Measurements from ENCODE around the gene RHEB. TPM values are rescaled to one million over a fixed set of nuclear protein-coding genes. Genes with fewer than 3 reads are reported as not detected.

Gene RHEB
- total and polyA plus RNA-seq, 2 of the 13 experiments (the other 11 are each of a cell fraction or from before 2014, with no cell fraction given), result 55.0 to 77.6 TPM

- TF ChIP-seq RNF219 (CRISPR knock-in tag; IDR thresholded peaks at IDR 0.05), result no peak
These were observed 99.6 kb downstream of the RHEB start (continued) for GRCh38 chr7:151420144-151420543.

- no peak overlapping the region; the same call in 1 of the 2 replicates for H3K4me2 ChIP-seq (ENCODE audit: low read depth, low read length)
- WGBS (ENCODE audit: low lambda C conversion rate), result 36% methylated on average over 11 of the region's 11 CpGs
- H3K9ac ChIP-seq (ENCODE audit: insufficient read depth, low read depth, low read length), result no peak overlapping the region
- H3K79me2 ChIP-seq (ENCODE audit: insufficient read depth, low read length), result no peaks in the 10 kb centered on the region
- no peak overlapping the region for H3K27ac ChIP-seq (ENCODE audit: extremely low read length, insufficient read depth, low read length)
- DNase-seq (ENCODE audit: low spot score), result no peak
- ChIA-PET POLR2A (no interaction called here), CTCF (ENCODE audit: low intra/inter-chr PET ratio, low total read pairs) (no interaction called here)
- H3K27me3 ChIP-seq (ENCODE audit: control insufficient read depth in 1 of 2, insufficient read depth in 2 of 2, low read length in 2 of 2), result peaks cover 2 to 19% of the 10 kb centered on the region in 2 experiments; a peak in 2 of 5 replicates
- no peak overlapping the region for H3K4me3 ChIP-seq (replicated peaks in 1 of 3; ENCODE audit: insufficient read depth in 1 of 3, low read depth in 2 of 3, low read length in 3 of 3)
- peaks cover 19% of the 10 kb centered on the region for H3K4me1 ChIP-seq (ENCODE audit: insufficient read depth, low read length)
- H2AFZ ChIP-seq (ENCODE audit: low read length), result no peak overlapping the region
- BruUV-seq (replicated peaks), result no TSS peak
- TF ChIP-seq SATB2 (CRISPR knock-in tag; IDR thresholded peaks at IDR 0.05) (no peak), ATF7 (IDR thresholded peaks at IDR 0.05) (no peak), ATF7 (CRISPR knock-in tag; IDR thresholded peaks at IDR 0.05) (no peak), CREB3 (CRISPR knock-in tag; IDR thresholded peaks at IDR 0.05) (no peak), NFAT5 (CRISPR knock-in tag; IDR thresholded peaks at IDR 0.05) (no peak), ZNF674 (CRISPR knock-in tag; IDR thresholded peaks at IDR 0.05; ENCODE audit: low read depth) (no peak), ZNF891 (CRISPR knock-in tag; IDR thresholded peaks at IDR 0.05) (no peak), MXD1 (CRISPR knock-in tag; IDR thresholded peaks at IDR 0.05) (no peak), TARDBP (CRISPR knock-in tag; IDR thresholded peaks at IDR 0.05) (no peak)
- ATAC-seq, result no peak; the same call in 2 of the 3 replicates
- intact Hi-C loops (cut with micrococcal nuclease; ENCODE audit: unreplicated experiment), result no loop called here
- H3K9me3 ChIP-seq (ENCODE audit: low read length), result no peaks in the 10 kb centered on the region; the same call in 1 of the 2 replicates
- FAIRE-seq, result no peak
- no peaks in the 10 kb centered on the region for H3K36me3 ChIP-seq (replicated peaks in 1 of 2; ENCODE audit: control insufficient read depth in 1 of 2, insufficient read depth in 2 of 2, low read length in 2 of 2)
- in situ Hi-C loops (cut with HindIII; ENCODE audit: extremely low pct_ligation_motif_present, low pct_unique_long_range_greater_than_20kb), result no loop called here
- no peaks in the 10 kb centered on the region for H4K20me1 ChIP-seq (ENCODE audit: insufficient read depth, low read length)
These were observed 102.8 kb downstream of the RHEB start for GRCh38 chr7:151416941-151417315.

All from HepG2 (cell line).